Ovary (tissue), 9 donors: ENCODE results near the gene ADAMTS12. TPM values are rescaled to one million over a fixed set of nuclear protein-coding genes. Genes with fewer than 3 reads are reported as not detected.
A peak's percentile ranks its signal among the peaks of the same experiment; 100 is the strongest.

ENCODE experiments used
- DNase-seq, 5 donors: peaks; one replicate each; pipeline ENCODE4 v3.0.0-alpha.2; 2019 to 2020
- H3K27ac ChIP-seq, 2 donors: fragments of 200-600 bp; one replicate each; pipeline versions ENCODE4 v1.5.1 to v1.8.0; 2019 to 2022
- H3K27me3 ChIP-seq: fragments of 200-600 bp; one replicate; pipeline ENCODE4 v1.8.0; 2022
- H3K36me3 ChIP-seq: fragments of 200-600 bp; sonication (generic); one replicate; pipeline ENCODE4 v1.5.1; 2019
- H3K4me1 ChIP-seq: one replicate; pipeline ENCODE4 v1.8.1; 2013; ENCODE audit warnings: mild to moderate bottlenecking, moderate library complexity; ENCODE audit not compliant: insufficient read depth
- H3K4me3 ChIP-seq: fragments of 200-600 bp; sonication (generic); one replicate; pipeline ENCODE4 v1.5.1; 2017
- H3K9me3 ChIP-seq, 2 donors: fragments of 200-600 bp in 1 of 2; sonication (generic) in 1 of 2; one replicate each; pipeline versions ENCODE4 v1.5.1 to v1.8.1; 2013 to 2019; ENCODE audit warnings: mild to moderate bottlenecking in 1 of 2, moderate library complexity in 1 of 2
- EP300 ChIP-seq: sonication (generic); formaldehyde crosslinking; IDR thresholded peaks from one replicate; pipeline ENCODE4 v1.6.1; 2017; ENCODE audit warnings: antibody characterized with exemption
- POLR2A ChIP-seq: fragments of 450-650 bp; IDR thresholded peaks from one replicate; pipeline ENCODE4 v1.6.1; 2017; ENCODE audit warnings: antibody characterized with exemption, mild to moderate bottlenecking, moderate library complexity
- WGBS, 3 donors: extraction: QIAGEN DNeasy Blood & Tissue Kit in 1 of 3; methylation state at CpG; one replicate each; pipeline versions ENCODE4 v1.1.5 to v1.1.7; 2013 to 2017; 5-methylcytosine and 5-hydroxymethylcytosine counted together
- intact Hi-C, 4 donors: fragments of 100-400 bp; cut with DNase I; formaldehyde crosslinking; loops; one replicate each; pipeline versions ENCODE4 v1.11.0 to v1.15.1; 2022 to 2023
- polyA plus RNA-seq, 2 donors: library from polyadenylated mRNA; stranded (reverse); fragments of 200-250 nt in 1 of 2; fragments of 350-450 nt in 1 of 2; fragmentation: Illumina TruSeq in 1 of 2; extraction: RNeasy Lipid Tissue Mini Kit (QIAGEN cat#74804) in 1 of 2; gene quantifications; one replicate each; pipeline ENCODE4 v1.2.3, GENCODE V29; 2013 to 2014
- total RNA-seq, 7 donors: library from RNA; depleted of rRNA in 2 of 7; stranded (reverse); fragments of >200 nt in 2 of 7; fragmentation: NEBNext Ultra II Directional in 3 of 7; extraction: Animal tissue kit (Norgen Biotek cat#: 25700) in 3 of 7; gene quantifications; one replicate each; pipeline versions ENCODE4 v1.1.0 to v1.2.4, GENCODE V29; 2016 to 2023
- TF ChIP-seq, protein P1 (sequence below), 3 donors: fragments of 450-650 bp in 2 of 3; fragments of 200-600 bp in 1 of 3; IDR thresholded peaks; one replicate each; pipeline versions ENCODE4 v1.5.1 to v1.8.0; 2016 to 2022; ENCODE audit warnings: antibody characterized with exemption in 3 of 3, mild to moderate bottlenecking in 1 of 3
- donor health status: DM: no; HTN: no; CAD: no; lungs with moderate emphysema.
- donor health status: DM: no; HTN: no; CAD: no.
- donor health status: Bipolar disorder and iron deficiency.
- donor health status: DM: yes; HTN: yes; CAD: no.
- donor health status: DM: no; HTN: no; CAD: no.
- donor health status: DM: yes; HTN: yes; CAD: no.

The ADAMTS12 gene
- total and polyA plus RNA-seq, 9 donors, result 2.9 to 9.8 (median 5.5) TPM

- Histone ChIP-seq H3K36me3 (no peaks in the 10 kb centered on the region), H3K4me1 (no peaks in the 10 kb centered on the region), H3K27me3 (no peaks in the 10 kb centered on the region), H3K27ac (no peak overlapping the region), H3K4me3 (no peak overlapping the region), H3K9me3 (no peaks in the 10 kb centered on the region)
- TF ChIP-seq POLR2A (no peak), EP300 (no peak)
- TF ChIP-seq, protein P1, sequence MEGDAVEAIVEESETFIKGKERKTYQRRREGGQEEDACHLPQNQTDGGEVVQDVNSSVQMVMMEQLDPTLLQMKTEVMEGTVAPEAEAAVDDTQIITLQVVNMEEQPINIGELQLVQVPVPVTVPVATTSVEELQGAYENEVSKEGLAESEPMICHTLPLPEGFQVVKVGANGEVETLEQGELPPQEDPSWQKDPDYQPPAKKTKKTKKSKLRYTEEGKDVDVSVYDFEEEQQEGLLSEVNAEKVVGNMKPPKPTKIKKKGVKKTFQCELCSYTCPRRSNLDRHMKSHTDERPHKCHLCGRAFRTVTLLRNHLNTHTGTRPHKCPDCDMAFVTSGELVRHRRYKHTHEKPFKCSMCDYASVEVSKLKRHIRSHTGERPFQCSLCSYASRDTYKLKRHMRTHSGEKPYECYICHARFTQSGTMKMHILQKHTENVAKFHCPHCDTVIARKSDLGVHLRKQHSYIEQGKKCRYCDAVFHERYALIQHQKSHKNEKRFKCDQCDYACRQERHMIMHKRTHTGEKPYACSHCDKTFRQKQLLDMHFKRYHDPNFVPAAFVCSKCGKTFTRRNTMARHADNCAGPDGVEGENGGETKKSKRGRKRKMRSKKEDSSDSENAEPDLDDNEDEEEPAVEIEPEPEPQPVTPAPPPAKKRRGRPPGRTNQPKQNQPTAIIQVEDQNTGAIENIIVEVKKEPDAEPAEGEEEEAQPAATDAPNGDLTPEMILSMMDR (IDR thresholded peaks at IDR 0.05), result no peak
- WGBS, 3 donors, result 14 to 26% (median 19%) methylated on average over 1 of the region's 1 CpG
- intact Hi-C loops, result no loop called here
- no peak for DNase-seq
Measured at GRCh38 chr5:33737284-33737683, 154.5 kb downstream of the ADAMTS12 start.

GRCh38 chr5:33736510-33736909 lies 155.3 kb downstream of the ADAMTS12 start:
- H3K4me1 ChIP-seq, result no peaks in the 10 kb centered on the region
- intact Hi-C loops, result no loop called here
- no peak for DNase-seq
- WGBS, 3 donors, result 11 to 29% (median 15%) methylated on average over 3 of the region's 3 CpGs
- H3K36me3 ChIP-seq, result no peaks in the 10 kb centered on the region
- H3K4me3 ChIP-seq, result no peak overlapping the region
- no peaks in the 10 kb centered on the region for H3K9me3 ChIP-seq
- TF ChIP-seq POLR2A, result no peak
- H3K27ac ChIP-seq, result no peak overlapping the region
- no peaks in the 10 kb centered on the region for H3K27me3 ChIP-seq

DNA sequence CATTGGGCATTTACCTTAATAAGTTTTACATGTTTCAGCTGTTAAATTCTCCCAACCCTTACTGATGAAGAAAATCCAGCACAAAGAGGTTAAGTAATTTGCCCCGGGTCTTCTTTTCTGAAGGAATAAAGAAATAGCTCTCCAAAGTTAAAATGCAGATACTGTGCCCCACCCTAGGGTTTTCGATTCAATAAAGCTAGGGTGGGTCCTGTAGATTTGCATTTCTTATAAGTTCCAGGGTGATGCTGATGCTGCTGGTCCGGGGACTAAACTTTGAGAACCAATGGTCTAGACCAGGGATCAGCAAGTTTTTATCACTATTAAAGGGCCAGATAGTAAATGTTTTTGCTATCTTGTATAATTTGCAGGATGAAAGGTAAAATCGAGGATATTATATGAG lies 156.7 kb downstream of the ADAMTS12 start:
- H3K4me1 ChIP-seq, result no peaks in the 10 kb centered on the region
- no peaks in the 10 kb centered on the region for H3K9me3 ChIP-seq
- TF ChIP-seq, protein P1 (IDR thresholded peaks at IDR 0.05), result no peak
- TF ChIP-seq EP300, result no peak
- TF ChIP-seq POLR2A, result no peak
- 74 to 82% (median 77%) methylated on average over 4 of the region's 4 CpGs for WGBS, 3 donors
- no peak overlapping the region for H3K27ac ChIP-seq
- H3K4me3 ChIP-seq, result no peak overlapping the region
- no peak for DNase-seq
- intact Hi-C loops, result no loop called here
- H3K27me3 ChIP-seq, result no peaks in the 10 kb centered on the region
- H3K36me3 ChIP-seq, result no peaks in the 10 kb centered on the region

- H3K36me3 ChIP-seq, result no peaks in the 10 kb centered on the region
- 16 to 27% (median 19%) methylated on average over 3 of the region's 3 CpGs for WGBS, 3 donors
- intact Hi-C loops, result no loop called here
- peak in 1 of 5 donors; percentile 15 for DNase-seq
- no peaks in the 10 kb centered on the region for H3K9me3 ChIP-seq
- no peak overlapping the region for H3K27ac ChIP-seq
- TF ChIP-seq POLR2A, result no peak
- TF ChIP-seq EP300, result no peak
- TF ChIP-seq, protein P1 (IDR thresholded peaks at IDR 0.05), result no peak
- no peak overlapping the region for H3K4me3 ChIP-seq
- H3K4me1 ChIP-seq, result no peaks in the 10 kb centered on the region
- H3K27me3 ChIP-seq, result no peaks in the 10 kb centered on the region
Measured at GRCh38 chr5:33734537-33734936, 157.3 kb downstream of the ADAMTS12 start.

DNA sequence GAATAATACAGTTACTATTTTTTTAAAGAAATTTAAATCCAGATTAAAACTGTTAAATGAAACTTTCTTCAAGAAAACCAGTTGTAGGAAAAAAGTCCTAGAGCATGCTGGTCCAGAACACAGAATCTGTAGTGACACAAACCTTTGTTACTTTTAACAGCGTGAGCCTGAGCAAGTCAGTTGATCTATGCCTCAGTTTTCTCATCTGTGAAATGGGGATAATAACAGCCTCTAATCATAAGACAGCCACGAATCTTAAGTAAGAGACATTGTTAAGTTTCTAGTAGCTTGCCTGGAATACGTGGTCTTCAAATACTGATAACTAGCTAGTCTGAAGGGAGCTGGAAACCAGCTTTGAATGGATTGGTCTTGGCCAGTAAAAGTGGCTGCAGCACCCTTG lies 158.6 kb downstream of the ADAMTS12 start:
- intact Hi-C loops, result no loop called here
- TF ChIP-seq, protein P1 (IDR thresholded peaks at IDR 0.05), result no peak
- TF ChIP-seq POLR2A, result no peak
- no peak for TF ChIP-seq EP300
- H3K9me3 ChIP-seq, result no peaks in the 10 kb centered on the region
- no peaks in the 10 kb centered on the region for H3K36me3 ChIP-seq
- H3K27ac ChIP-seq, result no peak overlapping the region
- no peak overlapping the region for H3K4me3 ChIP-seq
- WGBS, 3 donors, result 93 to 94% (median 94%) methylated on average over 3 of the region's 3 CpGs
- DNase-seq, result no peak
- no peaks in the 10 kb centered on the region for H3K27me3 ChIP-seq
- no peaks in the 10 kb centered on the region for H3K4me1 ChIP-seq
